SK-N-SH (cell line): ENCODE results near the gene GLRA3. TPM values are rescaled to one million over a fixed set of nuclear protein-coding genes. Genes with fewer than 3 reads are reported as not detected.

Source experiments
- CTCF ChIA-PET: fragments of 300-600, 350-600 bp; formaldehyde crosslinking; extraction: SDS; loops from one replicate; lab custom pipeline; 2021; lab: Yijun Ruan, JAX
- POLR2A ChIA-PET: fragments of 350-600 bp; sonication (Branson Sonifier 250); formaldehyde crosslinking; extraction: SDS; loops from one replicate; lab custom pipeline; 2020; ENCODE audit warnings: antibody characterized with exemption, inconsistent platforms; lab: Yijun Ruan, JAX
- DNase-seq: peaks from one replicate; pipeline ENCODE4 v3.0.0; 2012
- H2AFZ ChIP-seq: fragments of 200-600 bp; sonication (generic); 2 replicates; pipeline ENCODE4 v1.8.1; 2016; ENCODE audit warnings: antibody characterized with exemption, mild to moderate bottlenecking, low read depth
- H3F3A ChIP-seq: fragments of 200-600 bp; sonication (generic); replicated peaks from 2 replicates; pipeline ENCODE3; 2016; ENCODE audit warnings: antibody characterized with exemption, mild to moderate bottlenecking; ENCODE audit not compliant: insufficient read depth
- H3K27ac ChIP-seq, 2 experiments: fragments of 200-500 bp in 1 of 2; fragments of 200-600 bp in 1 of 2; sonication (Bioruptor generic) in 1 of 2; sonication (generic), shearing (Covaris generic) in 1 of 2; 2 replicates each; pipeline versions ENCODE4 v1.5.1 to v1.6.1; 2014 to 2016; ENCODE audit warnings: low read depth in 2 of 2, inconsistent platforms in 1 of 2, low read length in 1 of 2, mild to moderate bottlenecking in 1 of 2, mixed read lengths in 1 of 2
- H3K27me3 ChIP-seq: fragments of 200-600 bp; sonication (generic), shearing (Covaris generic); 2 replicates; pipeline ENCODE4 v1.6.1; 2016; ENCODE audit warnings: mixed run types; ENCODE audit not compliant: insufficient read depth
- H3K36me3 ChIP-seq, 2 experiments: fragments of 200-500 bp in 1 of 2; fragments of 200-600 bp in 1 of 2; sonication (Bioruptor generic) in 1 of 2; sonication (generic) in 1 of 2; replicated peaks in 1 of 2; 2 replicates each; pipeline versions ENCODE3 to v1.5.1; 2014 to 2016; ENCODE audit warnings: low read length in 1 of 2, mild to moderate bottlenecking in 1 of 2; ENCODE audit not compliant: insufficient read depth in 2 of 2, control insufficient read depth in 1 of 2
- H3K4me1 ChIP-seq, 2 experiments: fragments of 200-500 bp in 1 of 2; fragments of 200-600 bp in 1 of 2; sonication (Bioruptor generic) in 1 of 2; sonication (generic), shearing (Covaris generic) in 1 of 2; 2 replicates each; pipeline versions ENCODE4 v1.5.1 to v1.6.1; 2014 to 2016; ENCODE audit warnings: low read depth in 1 of 2, low read length in 1 of 2, mixed run types in 1 of 2; ENCODE audit not compliant: insufficient read depth in 2 of 2, control insufficient read depth in 1 of 2
- H3K4me2 ChIP-seq: fragments of 200-600 bp; sonication (generic), shearing (Covaris generic); 2 replicates; pipeline ENCODE4 v1.6.1; 2017; ENCODE audit warnings: mixed run types
- H3K4me3 ChIP-seq, 2 experiments: fragments of 200-500 bp in 1 of 2; fragments of 200-600 bp in 1 of 2; sonication (Bioruptor generic) in 1 of 2; sonication (generic), shearing (Covaris generic) in 1 of 2; 2 replicates each; pipeline versions ENCODE4 v1.5.1 to v1.8.1; 2014 to 2016; ENCODE audit warnings: low read depth in 2 of 2, inconsistent platforms in 1 of 2, low read length in 1 of 2, mild to moderate bottlenecking in 1 of 2, mixed read lengths in 1 of 2, moderate library complexity in 1 of 2
- H3K79me2 ChIP-seq: fragments of 200-600 bp; sonication (generic); 2 replicates; pipeline ENCODE4 v1.8.1; 2017; ENCODE audit warnings: mild to moderate bottlenecking; ENCODE audit not compliant: insufficient read depth
- H3K9ac ChIP-seq: fragments of 200-600 bp; sonication (generic); 2 replicates; pipeline ENCODE4 v1.6.1; 2017; ENCODE audit warnings: mixed run types
- H3K9me2 ChIP-seq: fragments of 200-600 bp; sonication (generic); 2 replicates; pipeline ENCODE4 v1.6.1; 2017; ENCODE audit warnings: mixed run types
- H3K9me3 ChIP-seq: fragments of 200-600 bp; sonication (generic); 2 replicates; pipeline ENCODE4 v1.6.1; 2017; ENCODE audit warnings: mixed run types, mild to moderate bottlenecking, moderate library complexity
- H4K20me1 ChIP-seq: fragments of 200-600 bp; sonication (generic); 2 replicates; pipeline ENCODE4 v1.6.1; 2017; ENCODE audit warnings: mild to moderate bottlenecking, mixed run types; ENCODE audit not compliant: insufficient read depth
- FOSL2 ChIP-seq: IDR thresholded peaks from 2 replicates; pipeline ENCODE4 v1.4.0; 2012; ENCODE audit warnings: low read depth, mild to moderate bottlenecking, moderate library complexity, borderline replicate concordance
- FOXM1 ChIP-seq: IDR thresholded peaks from 2 replicates; pipeline ENCODE4 v1.4.0; 2012; ENCODE audit warnings: low read depth, mild to moderate bottlenecking
- GABPA ChIP-seq: IDR thresholded peaks from 2 replicates; pipeline ENCODE4 v1.4.0; 2012; ENCODE audit warnings: low read depth, mild to moderate bottlenecking
- MAX ChIP-seq: IDR thresholded peaks from 2 replicates; pipeline ENCODE4 v1.4.0; 2012; ENCODE audit warnings: low read depth
- MXI1 ChIP-seq: IDR thresholded peaks from 2 replicates; pipeline ENCODE4 v1.6.1; 2012; ENCODE audit warnings: mild to moderate bottlenecking, low read depth, low read length, improper control_type of control experiment
- NFIC ChIP-seq: IDR thresholded peaks from 2 replicates; pipeline ENCODE4 v1.4.0; 2012; ENCODE audit warnings: borderline replicate concordance
- NRF1 ChIP-seq: IDR thresholded peaks from 2 replicates; pipeline ENCODE4 v1.6.1; 2012; ENCODE audit warnings: low read depth, mild to moderate bottlenecking, low read length
- RAD21 ChIP-seq: IDR thresholded peaks from 2 replicates; pipeline ENCODE4 v1.6.1; 2012; ENCODE audit warnings: mild to moderate bottlenecking, low read length
- REST ChIP-seq: IDR thresholded peaks from 2 replicates; pipeline ENCODE4 v1.6.1; 2012; ENCODE audit warnings: mild to moderate bottlenecking, low read depth, low read length, moderate library complexity
- RXRA ChIP-seq: IDR thresholded peaks from 2 replicates; pipeline ENCODE4 v1.4.0; 2012; ENCODE audit warnings: low read depth, mild to moderate bottlenecking, borderline replicate concordance
- SMC3 ChIP-seq: IDR thresholded peaks from 2 replicates; pipeline ENCODE4 v1.6.1; 2012; ENCODE audit warnings: low read depth, low read length, improper control_type of control experiment
- TCF12 ChIP-seq: IDR thresholded peaks from 2 replicates; pipeline ENCODE4 v1.4.0; 2012
- USF1 ChIP-seq: IDR thresholded peaks from 2 replicates; pipeline ENCODE4 v1.4.0; 2012; ENCODE audit warnings: low read depth, borderline replicate concordance
- WGBS: methylation state at CpG from one replicate; pipeline ENCODE4 v1.1.6; 2017; ENCODE audit warnings: low lambda C conversion rate; 5-methylcytosine and 5-hydroxymethylcytosine counted together
- polyA plus RNA-seq, 3 experiments: library from polyadenylated mRNA; depleted of rRNA; stranded (reverse); fragments of >200 nt; gene quantifications; 2 replicates each; pipeline ENCODE4 v1.2.3, GENCODE V29; 2012

Gene GLRA3
- polyA plus RNA-seq, 1 of the 3 experiments (the other 2 are of a cell fraction), result not detected

- Histone ChIP-seq H3K9ac (no peak overlapping the region), H3K27me3 (no peaks in the 10 kb centered on the region), H3K4me2 (no peak overlapping the region), H3K4me3 (no peak overlapping the region), H3K27ac (no peak overlapping the region), H3K4me1 (no peaks in the 10 kb centered on the region), H3K9me2 (no peaks in the 10 kb centered on the region), H4K20me1 (no peaks in the 10 kb centered on the region), H3F3A (no peaks in the 10 kb centered on the region), H3K79me2 (no peaks in the 10 kb centered on the region), H3K36me3 (no peaks in the 10 kb centered on the region), H2AFZ (no peak overlapping the region), H3K9me3 (no peaks in the 10 kb centered on the region)
- ChIA-PET CTCF (interaction anchor here (3.7 kb wide), 1 partner anchor 15 kb away, joined by 20 read pairs; no protein-coding TSS in a partner anchor), POLR2A (no interaction called here)
- 45% methylated on average over 3 of the region's 3 CpGs for WGBS
- TF ChIP-seq RAD21, result no peak
- DNase-seq, result no peak
Measured at GRCh38 chr4:174749091-174749490, 80.0 kb downstream of the GLRA3 start.

- H3K9me2 ChIP-seq, result no peaks in the 10 kb centered on the region
- CTCF ChIA-PET, result no interaction called here
Measured at GRCh38 chr4:174746710-174747109, 82.3 kb downstream of the GLRA3 start.

GRCh38 chr4:174742561-174742960 lies 86.5 kb downstream of the GLRA3 start:
- no peak overlapping the region for H3K27ac ChIP-seq
- no peak overlapping the region for H3K4me3 ChIP-seq
- H3K9me3 ChIP-seq, result no peaks in the 10 kb centered on the region
- TF ChIP-seq NRF1 (no peak), GABPA (no peak)
- TF ChIP-seq, all 33 proteins: peak for 0
- Histone ChIP-seq H3K9ac (no peak overlapping the region), H2AFZ (no peak overlapping the region), H3K36me3 (no peaks in the 10 kb centered on the region), H3K79me2 (no peaks in the 10 kb centered on the region), H3K4me2 (no peak overlapping the region), H3K4me1 (no peaks in the 10 kb centered on the region), H3F3A (no peaks in the 10 kb centered on the region), H3K9me2 (no peaks in the 10 kb centered on the region), H3K27me3 (no peaks in the 10 kb centered on the region), H4K20me1 (no peaks in the 10 kb centered on the region)
- CTCF ChIA-PET, result no interaction called here
- DNase-seq, result no peak
- POLR2A ChIA-PET, result no interaction called here

More at GRCh38 chr4:174746710-174747109, 82.3 kb downstream of the GLRA3 start:
- Histone ChIP-seq H3K27me3 (no peaks in the 10 kb centered on the region), H3K4me2 (no peak overlapping the region), H4K20me1 (no peaks in the 10 kb centered on the region), H3F3A (no peaks in the 10 kb centered on the region), H3K4me3 (no peak overlapping the region), H2AFZ (no peak overlapping the region), H3K79me2 (no peaks in the 10 kb centered on the region), H3K36me3 (no peaks in the 10 kb centered on the region), H3K27ac (no peak overlapping the region), H3K4me1 (no peaks in the 10 kb centered on the region), H3K9me3 (no peaks in the 10 kb centered on the region), H3K9ac (no peak overlapping the region)
- DNase-seq, result no peak
- WGBS, result 18% methylated on average over 2 of the region's 2 CpGs
- POLR2A ChIA-PET, result no interaction called here
- TF ChIP-seq RXRA, result no peak

GRCh38 chr4:174739576-174739975 lies 89.5 kb downstream of the GLRA3 start:
- Histone ChIP-seq H3K9ac (no peak overlapping the region), H3K9me2 (no peaks in the 10 kb centered on the region), H2AFZ (no peak overlapping the region), H4K20me1 (no peaks in the 10 kb centered on the region), H3K27ac (no peak overlapping the region), H3K79me2 (no peaks in the 10 kb centered on the region), H3K27me3 (no peaks in the 10 kb centered on the region), H3K36me3 (no peaks in the 10 kb centered on the region), H3K9me3 (no peaks in the 10 kb centered on the region), H3K4me1 (no peaks in the 10 kb centered on the region), H3F3A (no peaks in the 10 kb centered on the region), H3K4me2 (no peak overlapping the region), H3K4me3 (no peak overlapping the region)
- 26% methylated on average over 3 of the region's 3 CpGs for WGBS
- CTCF ChIA-PET, result no interaction called here
- no peak for DNase-seq
- TF ChIP-seq SMC3 (no peak), MXI1 (no peak), USF1 (no peak), NFIC (no peak), FOSL2 (no peak), TCF12 (no peak), RXRA (no peak), REST (no peak), MAX (no peak), FOXM1 (no peak), RAD21 (no peak)
- POLR2A ChIA-PET, result no interaction called here
